Kidney epithelial cell (primary cell): ENCODE measurements around the gene COG7. TPM values are rescaled to one million over a fixed set of nuclear protein-coding genes. Genes with fewer than 3 reads are reported as not detected.
"Not testable (repeated sequence)": the region's sequence is repeated elsewhere in the genome, so short reads cannot be mapped to it uniquely, and the experiment has no call there.

Source experiments
- DNase-seq: peaks from one replicate; pipeline ENCODE4 v3.0.0-alpha.2; 2010; ENCODE audit warnings: low read depth
- H3K27me3 ChIP-seq: 2 replicates; pipeline ENCODE4 v1.6.0; 2011; ENCODE audit warnings: low read length; ENCODE audit not compliant: control insufficient read depth, insufficient read depth
- H3K36me3 ChIP-seq: 2 replicates; pipeline ENCODE4 v1.5.1; 2011; ENCODE audit warnings: low read length; ENCODE audit not compliant: control insufficient read depth, insufficient read depth
- H3K4me3 ChIP-seq: 2 replicates; pipeline ENCODE4 v1.5.1; 2011; ENCODE audit warnings: low read depth, mild to moderate bottlenecking, control low read depth, low read length
- CTCF ChIP-seq: IDR thresholded peaks from 2 replicates; pipeline ENCODE4 v1.5.1; 2011; ENCODE audit warnings: mild to moderate bottlenecking, moderate library complexity, low read length, control low read depth, inconsistent platforms; ENCODE audit not compliant: insufficient read depth, poor library complexity, severe bottlenecking
- total RNA-seq: library from RNA; depleted of rRNA; stranded (reverse); fragments of >200 nt; gene quantifications from 2 replicates; pipeline ENCODE4 v1.2.3, GENCODE V29; 2015

The COG7 gene
- total RNA-seq, 1 donor from 2014 or later, result 13.6 TPM

GRCh38 chr16:23491490-23492391, 38.8 kb upstream of the COG7 start:
- no peak for DNase-seq
- Histone ChIP-seq H3K36me3 (peaks cover 6% of the 10 kb centered on the region), H3K4me3 (no peak overlapping the region)

GRCh38 chr16:23486480-23486879, 33.5 kb upstream of the COG7 start:
- TF ChIP-seq CTCF, result no peak
- no peak for DNase-seq
- no peak overlapping the region for H3K4me3 ChIP-seq
- peaks cover 6% of the 10 kb centered on the region for H3K36me3 ChIP-seq
- H3K27me3 ChIP-seq, result no peaks in the 10 kb centered on the region

More at GRCh38 chr16:23491490-23492391, 38.8 kb upstream of the COG7 start:
- no peak for TF ChIP-seq CTCF
- no peaks in the 10 kb centered on the region for H3K27me3 ChIP-seq

GRCh38 chr16:23485841-23486240, 32.9 kb upstream of the COG7 start:
- Histone ChIP-seq H3K4me3 (no peak overlapping the region), H3K36me3 (peaks cover 5% of the 10 kb centered on the region), H3K27me3 (no peaks in the 10 kb centered on the region)
- DNase-seq, result no peak
- TF ChIP-seq CTCF, result no peak

- Histone ChIP-seq H3K27me3 (no peaks in the 10 kb centered on the region), H3K36me3 (peaks cover 5% of the 10 kb centered on the region), H3K4me3 (no peak overlapping the region)
- no peak for TF ChIP-seq CTCF
- DNase-seq, result no peak
Observed at GRCh38 chr16:23485257-23485614, 32.2 kb upstream of the COG7 start.

- peaks cover 5% of the 10 kb centered on the region for H3K36me3 ChIP-seq
- no peaks in the 10 kb centered on the region for H3K27me3 ChIP-seq
- no peak for DNase-seq
- no peak for TF ChIP-seq CTCF
- H3K4me3 ChIP-seq, result no peak overlapping the region
Observed at GRCh38 chr16:23484510-23485256, 31.7 kb upstream of the COG7 start.

- not testable (repeated sequence) for H3K4me3 ChIP-seq, H3K36me3 ChIP-seq
Observed at GRCh38 chr16:23483492-23483891, 30.5 kb upstream of the COG7 start.

More at GRCh38 chr16:23483492-23483891, 30.5 kb upstream of the COG7 start:
- H3K27me3 ChIP-seq, DNase-seq: not testable (repeated sequence)
